Heart left ventricle (tissue), 16 donors: ENCODE results near the gene CKAP4. TPM values are rescaled to one million over a fixed set of nuclear protein-coding genes. Genes with fewer than 3 reads are reported as not detected.
A peak's percentile ranks its signal among the peaks of the same experiment; 100 is the strongest.

Source experiments
- ATAC-seq, 4 donors: fragments of 200-7000 bp; cut with Tn5 transposase; one replicate each; pipeline ENCODE4 v1.9.1; 2020 to 2022; ENCODE audit warnings: moderate library complexity in 4 of 4, mild to moderate bottlenecking in 3 of 4, moderate number of reproducible peaks in 1 of 4
- DNase-seq, 5 donors: peaks; one replicate each; pipeline ENCODE4 v3.0.0-alpha.2; 2020
- H3K27ac ChIP-seq, 12 donors: fragments of 200-600 bp; sonication (generic) in 4 of 12; one replicate each; pipeline versions ENCODE4 v1.5.0 to v1.8.0; 2016 to 2022; ENCODE audit warnings: mild to moderate bottlenecking in 2 of 12
- H3K27me3 ChIP-seq, 9 donors: fragments of 200-600 bp; sonication (generic) in 2 of 9; one replicate each; pipeline versions ENCODE4 v1.5.1 to v1.8.0; 2016 to 2022; ENCODE audit warnings: mild to moderate bottlenecking in 3 of 9
- H3K36me3 ChIP-seq, 9 donors: fragments of 200-600 bp; sonication (generic) in 2 of 9; one replicate each; pipeline versions ENCODE4 v1.5.0 to v1.8.0; 2018 to 2022; ENCODE audit warnings: mild to moderate bottlenecking in 2 of 9
- H3K4me1 ChIP-seq, 12 donors: fragments of 200-600 bp; sonication (generic) in 4 of 12; one replicate each; pipeline versions ENCODE4 v1.5.0 to v1.8.0; 2016 to 2022; ENCODE audit warnings: mild to moderate bottlenecking in 3 of 12
- H3K4me3 ChIP-seq, 12 donors: fragments of 200-600 bp; sonication (generic) in 4 of 12; one replicate each; pipeline versions ENCODE4 v1.5.0 to v1.8.0; 2017 to 2022; ENCODE audit warnings: mild to moderate bottlenecking in 9 of 12, moderate library complexity in 4 of 12
- H3K9me3 ChIP-seq, 12 donors: fragments of 200-600 bp; sonication (generic) in 4 of 12; one replicate each; pipeline versions ENCODE4 v1.5.0 to v1.8.0; 2016 to 2022; ENCODE audit warnings: mild to moderate bottlenecking in 1 of 12
- CTCF ChIP-seq, 12 donors: fragments of 200-600 bp; sonication (generic) in 4 of 12; IDR thresholded peaks; one replicate each; pipeline versions ENCODE4 v1.5.0 to v1.8.0; 2018 to 2022; ENCODE audit warnings: antibody characterized with exemption in 12 of 12, mild to moderate bottlenecking in 5 of 12
- POLR2A ChIP-seq, 2 donors: fragments of 450-650 bp; IDR thresholded peaks; one replicate each; pipeline ENCODE4 v1.6.1; 2017; ENCODE audit warnings: antibody characterized with exemption in 2 of 2, mild to moderate bottlenecking in 2 of 2, moderate library complexity in 2 of 2
- WGBS, 4 donors: extraction: QIAGEN DNeasy Blood & Tissue Kit in 2 of 4; methylation state at CpG; one replicate each; pipeline versions ENCODE4 v1.1.5 to v1.1.7; 2013 to 2018; 5-methylcytosine and 5-hydroxymethylcytosine counted together
- intact Hi-C, 10 donors: fragments of 100-400 bp; cut with DNase I; formaldehyde crosslinking; loops; one replicate each; pipeline versions ENCODE4 v1.11.1 to v1.14.2; 2022
- polyA plus RNA-seq, 2 donors: library from polyadenylated mRNA; stranded (reverse); fragments of 200-250 nt; gene quantifications; one replicate each; pipeline ENCODE4 v1.2.3, GENCODE V29; 2013
- total RNA-seq, 9 donors: library from RNA; depleted of rRNA in 2 of 9; stranded (reverse); fragments of >200 nt in 2 of 9; fragmentation: NEBNext Ultra II Directional in 3 of 9; extraction: Animal tissue kit (Norgen Biotek cat#: 25700) in 3 of 9; gene quantifications; one replicate each; pipeline versions ENCODE4 v1.1.0 to v1.2.4, GENCODE V29; 2016 to 2023
- donor health status: ischemic (EF 13 %, LVEDD 7.1; RV severe dilation, severe dysfunction).
- donor health status: healthy with polysubstance abuse.
- donor health status: DM: no; HTN: yes; CAD: no.
- donor health status: DM: no; HTN: no; CAD: no.
- donor health status: ischemic (EF 25% LVEDD 6.9; RV normal size, moderate dysfunction).
- donor health status: ischemic (EF 25% LVEDD 5.7; RV mildly dilated, moderate dysfunction).
- donor health status: healthy.
- donor health status: DM: yes; HTN: yes; CAD: no.
- donor health status: ischemic (EF 35%, LVEDD 5.7; RV mildly dilated, moderate dysfunction).
- donor health status: nonischemic (EF 11% LVEDD 7.7; RV severe dilation, severe dysfunction).
- donor health status: DM: yes; HTN: yes; CAD: no.
- donor health status: PGD.
- donor health status: ischemic (EF 29% LVEDD 5.4; RV normal size, mild dysfunction).
- donor health status: nonischemic (EF 23%, LVEDD 6.1; RV moderate dilation, normal function).

Gene CKAP4
- total and polyA plus RNA-seq, 11 donors = 19.0 to 70.7 (median 53.7) TPM

GRCh38 chr12:106239241-106239950 is 8.4 kb downstream of the CKAP4 start:
- no peak overlapping the region for H3K4me3 ChIP-seq
- DNase-seq (no peak), ATAC-seq (peak in 3 of 4 donors; percentile 16 to 37 (median 28))
- peaks cover 0 to 57% (median 47%) of the 10 kb centered on the region in 9 donors for H3K36me3 ChIP-seq
- peaks cover 0 to 41% (median 14%) of the 10 kb centered on the region in 12 donors for H3K4me1 ChIP-seq
- intact Hi-C loops = loop anchor here in 2 of 10 donors (5.0 kb wide), 2 partner anchors 103 to 108 kb away; no protein-coding TSS in a partner anchor
- no peak for TF ChIP-seq POLR2A (IDR thresholded peaks at IDR 0.05)
- TF ChIP-seq CTCF (IDR thresholded peaks at IDR 0.05) = no peak
- H3K9me3 ChIP-seq = no peaks in the 10 kb centered on the region
- H3K27me3 ChIP-seq = no peaks in the 10 kb centered on the region
- 85 to 89% (median 86%) methylated on average over 14 to 37 of the region's 37 CpGs for WGBS, 4 donors
- peak overlapping the region in 10 of 12 donors; percentile 41 to 89 (median 74) for H3K27ac ChIP-seq

- Histone ChIP-seq H3K4me1 (peaks cover 0 to 28% (median 5%) of the 10 kb centered on the region in 12 donors), H3K4me3 (no peak overlapping the region), H3K9me3 (no peaks in the 10 kb centered on the region), H3K27me3 (no peaks in the 10 kb centered on the region), H3K36me3 (peaks cover 0 to 50% (median 39%) of the 10 kb centered on the region in 9 donors), H3K27ac (peak overlapping the region; percentile 24 to 89 (median 74))
- TF ChIP-seq CTCF (IDR thresholded peaks at IDR 0.05) (no peak), POLR2A (IDR thresholded peaks at IDR 0.05) (peak in 1 of 2 donors; percentile 42)
- WGBS, 4 donors = 52 to 59% (median 56%) methylated on average over 11 of the region's 11 CpGs
- intact Hi-C loops = loop anchor here in 2 of 10 donors (5.0 kb wide), 2 partner anchors 104 to 109 kb away; no protein-coding TSS in a partner anchor
- ATAC-seq (peak; percentile 63 to 89 (median 83)), DNase-seq (peak in 4 of 5 donors; percentile 22 to 60 (median 52))
Observed at GRCh38 chr12:106238146-106238545, 9.7 kb downstream of the CKAP4 start.

- no peak overlapping the region for H3K4me3 ChIP-seq
- 86 to 98% (median 89%) methylated on average over 1 of the region's 1 CpG for WGBS, 4 donors
- H3K9me3 ChIP-seq = no peaks in the 10 kb centered on the region
- TF ChIP-seq CTCF (IDR thresholded peaks at IDR 0.05) (no peak), POLR2A (IDR thresholded peaks at IDR 0.05) (no peak)
- peaks cover 0 to 22% (median 4%) of the 10 kb centered on the region in 12 donors for H3K4me1 ChIP-seq
- peaks cover 0 to 33% (median 27%) of the 10 kb centered on the region in 9 donors for H3K36me3 ChIP-seq
- intact Hi-C loops = loop anchor here in 2 of 10 donors (5.0 kb wide), 2 partner anchors 107 to 112 kb away; no protein-coding TSS in a partner anchor
- DNase-seq (no peak), ATAC-seq (no peak)
- no peak overlapping the region for H3K27ac ChIP-seq
- no peaks in the 10 kb centered on the region for H3K27me3 ChIP-seq
Observed at GRCh38 chr12:106235770-106236169, 12.1 kb downstream of the CKAP4 start.

GRCh38 chr12:106234449-106234848 is 13.4 kb downstream of the CKAP4 start:
- 84 to 89% (median 86%) methylated on average over 3 of the region's 3 CpGs for WGBS, 4 donors
- no peak overlapping the region for H3K27ac ChIP-seq
- intact Hi-C loops = loop anchor here in 1 of 10 donors (5.0 kb wide), 1 partner anchor 43 kb away; no protein-coding TSS in a partner anchor

More at GRCh38 chr12:106234449-106234848, 13.4 kb downstream of the CKAP4 start:
- no peaks in the 10 kb centered on the region for H3K27me3 ChIP-seq
- H3K4me3 ChIP-seq = no peak overlapping the region
- H3K9me3 ChIP-seq = no peaks in the 10 kb centered on the region
- H3K4me1 ChIP-seq = peaks cover 0 to 21% (median 4%) of the 10 kb centered on the region in 12 donors
- no peak for ATAC-seq
- TF ChIP-seq POLR2A (IDR thresholded peaks at IDR 0.05) = no peak
- no peak for TF ChIP-seq CTCF (IDR thresholded peaks at IDR 0.05)
- peaks cover 0 to 20% (median 14%) of the 10 kb centered on the region in 9 donors for H3K36me3 ChIP-seq
- DNase-seq = no peak
